T1000 (cell line): ENCODE results near the gene YWHAE.
"Not testable (repeated sequence)": the region's sequence is repeated elsewhere in the genome, so short reads cannot be mapped to it uniquely, and the experiment has no call there.

ENCODE experiments used
- DNase-seq: peaks from one replicate; lab custom pipeline; 2025; ENCODE audit warnings: mixed read lengths; lab: John Stamatoyannopoulos, UW

Gene YWHAE

GRCh38 chr17:1325766-1326165, 74.3 kb downstream of the YWHAE start:
- DNase-seq = no peak

- DNase-seq = peak; percentile 12
Measured at GRCh38 chr17:1324201-1324771, 75.7 kb downstream of the YWHAE start.

DNA sequence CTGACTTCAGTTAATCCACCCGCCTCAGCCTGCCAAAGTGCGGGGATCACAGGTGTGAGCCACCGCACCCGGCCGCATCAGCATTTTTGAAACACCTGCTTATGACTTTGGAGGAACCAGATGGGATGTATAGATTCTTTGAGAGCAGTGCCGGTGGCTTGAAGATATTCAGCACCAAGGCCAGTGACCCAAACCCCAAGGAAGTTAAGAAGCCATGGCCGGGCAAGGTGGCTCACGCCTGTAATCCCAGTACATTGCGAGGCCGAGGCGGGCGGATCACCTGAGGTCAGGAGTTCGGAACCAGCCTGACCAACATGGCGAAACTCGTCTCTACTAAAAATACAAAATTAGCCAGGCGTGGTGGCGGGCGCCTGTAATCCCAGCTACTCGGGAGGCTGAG, 76.7 kb downstream of the YWHAE start:
- DNase-seq = no peak

- no peak for DNase-seq
Measured at GRCh38 chr17:1322480-1322879, 77.5 kb downstream of the YWHAE start.

DNA sequence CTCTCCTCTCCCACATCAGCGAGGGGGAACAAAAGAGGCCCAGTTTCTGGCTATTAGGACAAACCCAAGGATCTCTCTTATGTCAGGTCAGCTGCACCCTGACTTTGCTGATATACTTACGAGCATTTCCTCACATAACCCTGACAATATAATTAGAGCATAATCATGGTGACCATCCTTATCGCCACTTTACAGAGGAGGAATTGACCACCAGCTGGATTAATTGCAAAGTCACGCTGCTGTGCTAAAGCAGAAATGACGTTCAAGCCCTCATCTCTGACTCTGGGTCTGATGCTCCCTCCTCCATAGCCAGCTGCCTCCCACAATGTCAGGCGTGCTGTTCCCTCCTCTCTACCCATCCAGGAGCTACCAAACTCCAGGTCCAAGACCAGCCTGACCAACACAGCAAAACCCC, 78.0 kb downstream of the YWHAE start:
- no peak for DNase-seq

DNA sequence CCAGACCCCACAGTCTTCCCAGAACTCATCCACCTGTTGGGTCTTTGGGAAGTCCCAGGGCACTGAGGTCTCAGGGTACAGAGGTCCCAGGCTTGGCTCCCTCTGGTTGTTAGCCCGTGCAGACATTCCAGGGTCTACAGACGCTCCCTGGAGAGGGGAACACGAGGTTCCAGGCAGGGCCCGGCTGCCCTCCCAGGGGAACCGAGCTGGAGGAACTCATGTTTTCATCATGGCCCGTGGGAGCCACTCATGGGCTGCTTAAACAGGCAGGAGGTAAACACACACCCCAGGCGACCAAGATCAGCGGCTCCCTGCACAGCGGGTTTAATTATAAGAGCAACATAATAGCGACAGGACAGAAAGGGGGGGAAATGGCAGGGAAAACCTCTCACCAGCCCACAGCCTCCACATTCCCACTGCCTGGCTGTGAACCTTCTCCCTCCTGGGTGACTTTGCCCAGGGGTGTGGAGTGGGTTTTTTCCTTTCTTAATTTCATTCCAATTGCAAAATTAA, 84.1 kb downstream of the YWHAE start:
- DNase-seq = no peak

- DNase-seq = no peak
Measured at GRCh38 chr17:1315409-1315808, 84.6 kb downstream of the YWHAE start.

DNA sequence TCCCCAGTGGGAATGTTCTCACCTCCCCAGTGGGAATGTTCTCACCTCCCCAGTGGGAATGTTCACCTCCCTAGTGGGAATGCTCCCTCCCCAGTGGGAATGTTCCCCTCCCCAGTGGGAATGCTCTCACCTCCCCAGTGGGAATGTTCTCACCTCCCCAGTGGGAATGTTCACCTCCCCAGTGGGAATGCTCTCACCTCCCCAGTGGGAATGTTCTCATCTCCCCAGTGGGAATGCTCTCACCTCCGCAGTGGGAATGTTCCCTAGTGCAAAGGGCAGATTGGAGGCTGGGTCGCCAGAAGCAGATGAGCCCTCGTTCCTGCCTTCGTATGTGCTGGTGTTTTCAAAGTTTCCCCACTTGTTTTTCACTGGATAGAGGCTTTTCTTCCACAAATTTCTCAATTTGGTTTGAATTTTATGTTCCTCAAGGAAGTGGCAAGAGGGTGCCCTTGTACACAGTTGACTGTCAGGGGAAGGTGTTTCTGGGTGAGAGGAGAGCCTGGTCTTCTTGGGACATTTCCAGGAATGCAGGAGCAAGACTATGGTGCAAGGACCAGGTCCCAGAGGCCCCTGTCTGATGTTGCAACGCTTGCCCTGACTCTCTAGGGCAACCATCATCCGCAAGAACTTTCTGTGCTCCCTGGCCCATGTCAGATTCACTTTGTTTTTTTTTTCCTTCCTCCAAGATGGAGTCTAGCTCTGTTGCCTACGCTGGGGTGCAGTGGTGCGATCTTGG, 86.6 kb downstream of the YWHAE start:
- DNase-seq = no peak

GRCh38 chr17:1312261-1312870, 87.7 kb downstream of the YWHAE start:
- no peak for DNase-seq

- DNase-seq = not testable (repeated sequence)
Measured at GRCh38 chr17:1307829-1308228, 92.2 kb downstream of the YWHAE start.

DNA sequence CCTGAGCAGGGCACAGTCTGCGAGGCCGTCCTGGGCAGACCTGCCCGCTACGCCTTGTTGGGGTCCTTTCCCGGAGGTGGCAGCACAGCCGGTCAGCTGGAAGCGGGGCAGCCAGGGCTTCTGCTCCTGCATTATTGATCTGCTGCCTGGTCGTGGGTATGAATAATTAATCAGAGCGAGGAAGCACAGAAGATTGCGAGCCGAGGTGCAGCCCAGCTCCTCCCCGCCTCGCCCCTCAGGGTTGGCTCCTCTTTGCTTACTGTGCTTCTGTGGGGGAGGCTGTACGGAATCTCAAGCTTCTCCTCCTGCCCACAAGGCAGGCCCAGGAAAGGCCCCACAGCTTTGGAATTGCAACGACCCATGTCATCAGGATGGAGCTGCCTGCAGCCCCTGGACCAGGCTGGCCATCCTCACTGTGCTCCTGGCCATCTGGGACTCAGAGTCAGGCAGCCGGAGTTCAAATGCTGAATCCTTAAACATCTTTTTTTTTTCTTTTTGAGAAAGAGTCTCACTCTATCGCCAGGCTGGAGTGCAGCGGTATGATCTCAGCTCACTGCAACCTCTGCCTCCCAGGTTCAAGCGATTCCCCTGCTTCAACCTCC, 95.0 kb downstream of the YWHAE start:
- no peak for DNase-seq

DNA sequence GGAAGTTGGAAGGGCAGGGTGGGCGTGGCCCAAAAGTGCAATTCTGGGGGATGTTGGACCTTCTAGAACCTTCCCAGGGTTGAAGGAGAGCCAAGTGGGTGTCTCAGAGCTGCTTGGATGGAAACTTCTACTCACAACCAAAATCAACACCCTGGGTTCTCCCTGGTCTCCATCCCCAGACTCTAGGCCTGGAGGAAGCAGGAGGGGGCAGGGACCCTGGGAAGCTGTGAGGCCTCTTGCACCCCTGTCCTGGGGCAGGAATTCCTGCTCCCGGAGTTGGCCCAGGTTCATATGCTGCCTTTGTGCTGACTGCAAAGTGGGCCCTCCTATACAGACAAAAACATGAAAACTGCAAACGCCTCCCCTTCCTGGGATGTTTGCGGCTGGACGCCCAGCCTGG, 95.5 kb downstream of the YWHAE start:
- no peak for DNase-seq

DNA sequence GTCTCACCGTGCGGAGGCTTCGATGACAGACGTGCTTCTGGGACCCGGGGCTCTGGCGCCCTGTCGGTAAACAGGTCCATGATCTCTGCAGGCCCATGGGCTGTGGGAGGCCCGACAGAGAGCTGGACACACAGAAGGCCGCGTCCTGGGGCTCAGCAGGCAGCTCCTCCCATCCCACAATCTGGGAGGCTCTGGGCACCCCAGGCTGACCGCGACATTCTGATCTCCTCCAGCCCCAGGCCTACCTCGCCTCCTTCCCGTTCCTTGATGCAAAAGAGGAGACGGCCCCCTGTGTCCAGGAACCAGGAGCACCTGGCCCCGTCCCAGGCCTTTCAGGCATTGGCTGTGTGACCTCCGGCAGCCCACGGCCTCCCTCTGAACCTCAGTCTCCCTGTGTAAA, 97.3 kb downstream of the YWHAE start:
- no peak for DNase-seq

GRCh38 chr17:1301546-1301945, 98.5 kb downstream of the YWHAE start:
- no peak for DNase-seq

DNA sequence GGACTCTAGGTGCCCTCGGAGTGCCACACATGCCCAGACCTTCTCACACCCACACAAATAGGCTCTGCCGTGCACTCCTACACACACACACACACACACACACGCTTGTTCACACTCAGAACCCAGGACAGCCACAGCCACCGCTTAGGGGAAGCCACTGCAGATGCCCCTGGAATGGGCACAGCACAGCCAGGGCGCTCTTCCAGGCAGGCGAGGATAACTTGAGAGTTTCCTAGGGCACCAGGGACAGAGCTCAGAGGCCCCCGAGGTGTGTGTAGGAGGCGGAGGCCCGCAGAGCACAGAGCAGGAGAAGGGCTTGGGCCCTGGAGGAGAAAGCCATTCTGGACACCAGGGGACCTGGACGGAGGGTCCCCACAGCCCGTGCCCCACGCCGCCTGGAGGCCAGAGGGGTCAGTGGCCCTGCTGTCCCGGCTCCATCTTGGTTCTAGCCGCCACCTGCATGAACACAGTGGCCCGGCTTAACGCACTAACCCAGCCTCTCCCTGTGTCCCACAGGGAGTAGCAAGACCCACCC, 99.6 kb downstream of the YWHAE start:
- no peak for DNase-seq

GRCh38 chr17:1299552-1300370, 100.3 kb downstream of the YWHAE start:
- DNase-seq = no peak

DNA sequence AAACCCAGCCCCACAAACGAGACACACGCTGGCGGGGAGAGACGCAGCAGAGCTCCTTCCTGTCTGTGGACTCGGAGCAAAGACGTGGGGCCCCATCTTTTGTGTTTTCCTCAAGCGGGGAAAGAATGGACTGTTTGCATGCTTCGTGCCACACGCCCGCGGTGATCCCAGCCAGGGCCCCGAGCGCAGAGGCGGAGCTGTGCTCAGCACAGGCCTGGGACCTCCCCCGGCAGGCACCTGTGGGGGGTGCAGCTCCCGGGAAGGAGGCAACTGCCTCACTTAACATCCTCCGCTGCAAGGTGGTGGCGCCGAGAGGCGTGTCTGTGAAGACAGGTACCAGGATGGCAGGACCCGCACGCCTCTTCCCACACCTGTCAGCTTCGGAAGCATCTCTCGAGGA, 101.4 kb downstream of the YWHAE start:
- no peak for DNase-seq
